Neuronal stem cell (in vitro differentiated cells): ENCODE measurements around the gene WDR83.

Experiments
- DNase-seq: peaks from one replicate; pipeline ENCODE4 v3.0.0-alpha.2; 2013; ENCODE audit warnings: low spot score
- H2AFZ ChIP-seq: one replicate; pipeline ENCODE4 v1.6.1; 2013; ENCODE audit warnings: mild to moderate bottlenecking, low read length, inconsistent platforms
- H2AK5ac ChIP-seq: 2 replicates; pipeline ENCODE4 v1.6.1; 2013; ENCODE audit warnings: low read depth, mild to moderate bottlenecking, inconsistent platforms, low read length, moderate library complexity, mixed read lengths
- H2BK120ac ChIP-seq: 2 replicates; pipeline ENCODE4 v1.6.1; 2013; ENCODE audit warnings: low read depth, mild to moderate bottlenecking, inconsistent platforms, low read length, moderate library complexity, mixed read lengths
- H2BK12ac ChIP-seq: one replicate; pipeline ENCODE4 v1.6.1; 2013; ENCODE audit warnings: low read length, inconsistent platforms
- H2BK15ac ChIP-seq: 2 replicates; pipeline ENCODE4 v1.6.1; 2013; ENCODE audit warnings: mild to moderate bottlenecking, low read length, inconsistent platforms, mixed read lengths
- H2BK5ac ChIP-seq: one replicate; pipeline ENCODE4 v1.6.1; 2013; ENCODE audit warnings: inconsistent platforms, mild to moderate bottlenecking, low read length, moderate library complexity
- H3K14ac ChIP-seq: one replicate; pipeline ENCODE4 v1.6.1; 2013; ENCODE audit warnings: low read length, inconsistent platforms
- H3K18ac ChIP-seq: 2 replicates; pipeline ENCODE4 v1.6.1; 2013; ENCODE audit warnings: low read length, inconsistent platforms
- H3K23ac ChIP-seq: 2 replicates; pipeline ENCODE4 v1.6.1; 2013; ENCODE audit warnings: low read depth, mild to moderate bottlenecking, mixed read lengths, low read length, inconsistent platforms; ENCODE audit not compliant: poor library complexity
- H3K27ac ChIP-seq: replicated peaks from 3 replicates; pipeline ENCODE4 v1.5.1; 2013; ENCODE audit warnings: low read length, inconsistent platforms
- H3K27me3 ChIP-seq, 3 experiments: 2 replicates each; pipeline ENCODE4 v1.6.1; 2013; ENCODE audit warnings: low read length in 3 of 3, mild to moderate bottlenecking in 2 of 3, inconsistent platforms in 1 of 3, low read depth in 1 of 3, mixed read lengths in 1 of 3, moderate library complexity in 1 of 3; ENCODE audit not compliant: control insufficient read depth in 3 of 3, insufficient read depth in 3 of 3
- H3K36me3 ChIP-seq, 2 donors: replicated peaks in 1 of 2; 2 replicates each; pipeline ENCODE4 v1.6.1; 2013; ENCODE audit warnings: low read length in 2 of 2; ENCODE audit not compliant: control insufficient read depth in 2 of 2, insufficient read depth in 2 of 2
- H3K4ac ChIP-seq: 2 replicates; pipeline ENCODE4 v1.6.1; 2013; ENCODE audit warnings: inconsistent platforms, mild to moderate bottlenecking, low read length, moderate library complexity
- H3K4me1 ChIP-seq, 2 donors: 1 replicate in 1 of 2; 2 replicates in 1 of 2; pipeline ENCODE4 v1.6.1; 2013; ENCODE audit warnings: low read length in 2 of 2, low read depth in 1 of 2; ENCODE audit not compliant: control insufficient read depth in 2 of 2, insufficient read depth in 1 of 2
- H3K4me2 ChIP-seq: one replicate; pipeline ENCODE4 v1.6.1; 2013; ENCODE audit warnings: mild to moderate bottlenecking, low read length, inconsistent platforms; ENCODE audit not compliant: insufficient read depth, poor library complexity, severe bottlenecking
- H3K4me3 ChIP-seq, 2 donors: 2 replicates each; pipeline ENCODE4 v1.5.1; 2013; ENCODE audit warnings: low read length in 2 of 2, mild to moderate bottlenecking in 2 of 2, inconsistent platforms in 1 of 2, moderate library complexity in 1 of 2
- H3K79me1 ChIP-seq: one replicate; pipeline ENCODE4 v1.6.1; 2013; ENCODE audit warnings: low read depth, mild to moderate bottlenecking, inconsistent platforms, low read length, moderate library complexity
- H3K9ac ChIP-seq: one replicate; pipeline ENCODE4 v1.6.1; 2013; ENCODE audit warnings: mild to moderate bottlenecking, low read depth, low read length, inconsistent platforms; ENCODE audit not compliant: poor library complexity
- H3K9me3 ChIP-seq, 2 donors: replicated peaks in 1 of 2; 2 replicates each; pipeline versions ENCODE3 to v1.6.1; 2013; ENCODE audit warnings: low read length in 2 of 2, mild to moderate bottlenecking in 2 of 2, inconsistent platforms in 1 of 2, low read depth in 1 of 2, mixed read lengths in 1 of 2, moderate library complexity in 1 of 2; ENCODE audit not compliant: control insufficient read depth in 2 of 2, insufficient read depth in 1 of 2
- H4K8ac ChIP-seq: one replicate; pipeline ENCODE4 v1.6.1; 2013; ENCODE audit warnings: low read depth, mild to moderate bottlenecking, inconsistent platforms, low read length, moderate library complexity
- H4K91ac ChIP-seq: one replicate; pipeline ENCODE4 v1.6.1; 2013; ENCODE audit warnings: low read length, low read depth, mild to moderate bottlenecking, inconsistent platforms; ENCODE audit not compliant: poor library complexity
- WGBS, 2 donors: extraction: QIAGEN DNeasy Blood & Tissue Kit; methylation state at CpG; one replicate each; pipeline ENCODE4 v1.1.7; 2013; ENCODE audit warnings: missing lambda C conversion rate in 2 of 2, mixed read lengths in 1 of 2; ENCODE audit not compliant: insufficient read length in 2 of 2, insufficient replicate concordance in 1 of 2; ENCODE audit errors: extremely low coverage in 2 of 2; 5-methylcytosine and 5-hydroxymethylcytosine counted together

Gene WDR83

GRCh38 chr19:12715929-12716328, 49.3 kb downstream of the WDR83 start:
- no peak overlapping the region for H2BK12ac ChIP-seq
- H3K4ac ChIP-seq, result no peak overlapping the region
- no peak overlapping the region for H3K23ac ChIP-seq
- H4K91ac ChIP-seq, result no peak overlapping the region
- no peak overlapping the region for H4K8ac ChIP-seq
- no peak overlapping the region for H3K4me2 ChIP-seq
- no peak overlapping the region for H2BK15ac ChIP-seq
- H3K9me3 ChIP-seq, result peaks cover 0 to 3% of the 10 kb centered on the region in 2 donors
- WGBS, 2 donors, result no CpG with 5 or more reads among the region's 3 CpGs
- H3K79me1 ChIP-seq, result peaks cover 19% of the 10 kb centered on the region
- H3K9ac ChIP-seq, result no peak overlapping the region
- no peak for DNase-seq
- H2AFZ ChIP-seq, result no peak overlapping the region
- H3K4me1 ChIP-seq, result peaks cover 4 to 6% of the 10 kb centered on the region in 2 donors
- H3K36me3 ChIP-seq, result peaks cover 54 to 94% of the 10 kb centered on the region in 2 donors
- H2BK5ac ChIP-seq, result no peak overlapping the region
- no peak overlapping the region for H2BK120ac ChIP-seq
- no peak overlapping the region for H3K18ac ChIP-seq
- H3K27me3 ChIP-seq, result no peaks in the 10 kb centered on the region
- H2AK5ac ChIP-seq, result no peak overlapping the region
- no peak overlapping the region for H3K14ac ChIP-seq
- no peak overlapping the region for H3K27ac ChIP-seq
- no peak overlapping the region for H3K4me3 ChIP-seq

- Histone ChIP-seq H2BK12ac (no peak overlapping the region), H3K27ac (no peak overlapping the region), H2AFZ (no peak overlapping the region), H3K79me1 (peaks cover 14% of the 10 kb centered on the region), H3K9ac (no peak overlapping the region), H3K4ac (no peak overlapping the region), H3K27me3 (no peaks in the 10 kb centered on the region), H3K4me3 (peak overlapping the region in 1 of 2 donors; percentile 79), H3K9me3 (no peaks in the 10 kb centered on the region), H3K14ac (no peak overlapping the region), H4K91ac (no peak overlapping the region), H3K4me2 (peak overlapping the region; percentile 93), H3K18ac (no peak overlapping the region), H2AK5ac (no peak overlapping the region), H4K8ac (no peak overlapping the region), H2BK120ac (no peak overlapping the region), H3K36me3 (peaks cover 28 to 54% of the 10 kb centered on the region in 2 donors), H3K4me1 (peaks cover 6 to 7% of the 10 kb centered on the region in 2 donors), H2BK5ac (no peak overlapping the region), H2BK15ac (no peak overlapping the region), H3K23ac (no peak overlapping the region)
- DNase-seq, result no peak
- no CpG with 5 or more reads among the region's 10 CpGs for WGBS, 2 donors
Observed at GRCh38 chr19:12720296-12720695, 53.7 kb downstream of the WDR83 start.

- H3K27ac ChIP-seq, result peak overlapping the region; percentile 97
- H3K4me2 ChIP-seq, result peak overlapping the region; percentile 93
- peak overlapping the region; percentile 0 for H2BK120ac ChIP-seq
- peak overlapping the region; percentile 28 for H3K14ac ChIP-seq
- H3K4me1 ChIP-seq, result peaks cover 6 to 7% of the 10 kb centered on the region in 2 donors
- DNase-seq, result no peak
- no peak overlapping the region for H3K4ac ChIP-seq
- no peaks in the 10 kb centered on the region for H3K9me3 ChIP-seq
- no peak overlapping the region for H4K91ac ChIP-seq
- peak overlapping the region; percentile 87 for H3K9ac ChIP-seq
- H3K4me3 ChIP-seq, result peak overlapping the region; percentile 79 to 85
- no peaks in the 10 kb centered on the region for H3K27me3 ChIP-seq
- H2BK5ac ChIP-seq, result peak overlapping the region; percentile 40
- peaks cover 12% of the 10 kb centered on the region for H3K79me1 ChIP-seq
- H3K18ac ChIP-seq, result peak overlapping the region; percentile 85
- H3K23ac ChIP-seq, result peak overlapping the region; percentile 44
- no peak overlapping the region for H2BK15ac ChIP-seq
- H2AK5ac ChIP-seq, result peak overlapping the region; percentile 84
- H2AFZ ChIP-seq, result no peak overlapping the region
- peaks cover 21 to 46% of the 10 kb centered on the region in 2 donors for H3K36me3 ChIP-seq
- no peak overlapping the region for H4K8ac ChIP-seq
- H2BK12ac ChIP-seq, result no peak overlapping the region
- no CpG with 5 or more reads among the region's 59 CpGs for WGBS, 2 donors
Observed at GRCh38 chr19:12720851-12721655, 54.4 kb downstream of the WDR83 start.
